HepG2 (cell line): ENCODE results near the gene NFIC. TPM values are rescaled to one million over a fixed set of nuclear protein-coding genes. Genes with fewer than 3 reads are reported as not detected.

ENCODE experiments used
- ADNP ChIP-seq: sonication (generic); formaldehyde crosslinking; IDR thresholded peaks from 2 replicates; pipeline ENCODE4 v1.4.0; 2020; ENCODE audit warnings: missing genetic modification reagents
- ARID4A ChIP-seq: sonication (generic); formaldehyde crosslinking; IDR thresholded peaks from 2 replicates; pipeline ENCODE4 v1.5.0; 2020; ENCODE audit warnings: mild to moderate bottlenecking, missing genetic modification reagents, borderline replicate concordance
- ATF7-NPFF ChIP-seq: sonication (generic); formaldehyde crosslinking; IDR thresholded peaks from 2 replicates; pipeline ENCODE4 v1.8.1; 2023; ENCODE audit warnings: mild to moderate bottlenecking, low read depth, missing genetic modification reagents, moderate library complexity
- EP300 ChIP-seq, 3 experiments: sonication (generic) in 1 of 3; formaldehyde crosslinking in 1 of 3; IDR thresholded peaks; 2 replicates each; pipeline versions ENCODE4 v1.5.1 to v1.6.1; 2011 to 2020; ENCODE audit warnings: low read depth in 2 of 3, low read length in 2 of 3, borderline replicate concordance in 1 of 3, improper control_type of control experiment in 1 of 3, mild to moderate bottlenecking in 1 of 3, missing genetic modification reagents in 1 of 3, moderate library complexity in 1 of 3
- FOSL2 ChIP-seq: sonication (generic); formaldehyde crosslinking; IDR thresholded peaks from 2 replicates; pipeline ENCODE4 v1.4.0; 2020; ENCODE audit warnings: missing genetic modification reagents
- GABPB1 ChIP-seq: IDR thresholded peaks from 2 replicates; pipeline ENCODE4 v1.6.1; 2016; ENCODE audit warnings: mild to moderate bottlenecking, missing genetic modification reagents, moderate library complexity, missing compliant biosample characterization
- HNRNPL ChIP-seq: fragments of 200-400 bp; formaldehyde crosslinking; IDR thresholded peaks from 2 replicates; pipeline ENCODE4 v1.6.1; 2017; ENCODE audit warnings: mild to moderate bottlenecking, low read depth, low read length
- MIXL1 ChIP-seq: IDR thresholded peaks from 2 replicates; pipeline ENCODE4 v1.6.1; 2016
- NR2F2 ChIP-seq: IDR thresholded peaks from 2 replicates; pipeline ENCODE4 v1.6.1; 2012; ENCODE audit warnings: low read depth, inconsistent platforms, borderline replicate concordance
- PPARG ChIP-seq: conservative IDR thresholded peaks from 2 replicates; pipeline ENCODE4 v1.6.1; 2016; ENCODE audit warnings: missing biosample characterization, missing genetic modification reagents
- SMAD9 ChIP-seq: sonication (generic); formaldehyde crosslinking; IDR thresholded peaks from 2 replicates; pipeline ENCODE4 v1.5.1; 2020; ENCODE audit warnings: mild to moderate bottlenecking, missing genetic modification reagents
- ZBTB43 ChIP-seq: sonication (generic); formaldehyde crosslinking; conservative IDR thresholded peaks from 2 replicates; pipeline ENCODE4 v1.4.0; 2020; ENCODE audit warnings: missing genetic modification reagents
- ZHX1 ChIP-seq: sonication (generic); formaldehyde crosslinking; IDR thresholded peaks from 2 replicates; pipeline ENCODE4 v1.8.1; 2022; ENCODE audit warnings: low read depth, mild to moderate bottlenecking, missing genetic modification reagents
- ZNF20 ChIP-seq: sonication (generic); formaldehyde crosslinking; IDR thresholded peaks from 2 replicates; pipeline ENCODE4 v1.4.0; 2020; ENCODE audit warnings: mild to moderate bottlenecking, moderate library complexity, missing genetic modification reagents
- ZNF331 ChIP-seq: sonication (generic); formaldehyde crosslinking; IDR thresholded peaks from 2 replicates; pipeline ENCODE4 v1.4.0; 2020; ENCODE audit warnings: missing genetic modification reagents
- ZNF335 ChIP-seq: sonication (generic); formaldehyde crosslinking; IDR thresholded peaks from 2 replicates; pipeline ENCODE4 v1.4.0; 2020; ENCODE audit warnings: missing genetic modification reagents
- ZNF576 ChIP-seq: sonication (generic); formaldehyde crosslinking; IDR thresholded peaks from 2 replicates; pipeline ENCODE4 v1.4.0; 2020; ENCODE audit warnings: mild to moderate bottlenecking, missing genetic modification reagents
- ZNF619 ChIP-seq: sonication (generic); formaldehyde crosslinking; IDR thresholded peaks from 2 replicates; pipeline ENCODE4 v1.4.0; 2020; ENCODE audit warnings: mild to moderate bottlenecking, missing genetic modification reagents
- ZNF660 ChIP-seq: sonication (generic); formaldehyde crosslinking; IDR thresholded peaks from 2 replicates; pipeline ENCODE4 v1.5.1; 2020; ENCODE audit warnings: mild to moderate bottlenecking, low read depth, missing genetic modification reagents, borderline replicate concordance
- ZNF7 ChIP-seq: IDR thresholded peaks from 2 replicates; pipeline ENCODE4 v1.6.1; 2016; ENCODE audit warnings: missing biosample characterization, missing genetic modification reagents
- polyA plus RNA-seq, 8 experiments: library from polyadenylated mRNA; depleted of rRNA in 3 of 8; stranded (reverse) in 7 of 8; unstranded in 1 of 8; fragments of >200 nt; fragmentation: Illumina TruSeq in 4 of 8; extraction: Trizol in 4 of 8; gene quantifications; 2 replicates each; pipeline versions ENCODE4 v1.2.1 to v1.2.3, GENCODE V29; 2011 to 2016; ENCODE audit warnings: low read depth in 4 of 8, missing spikeins in 1 of 8, mixed read lengths in 1 of 8; ENCODE audit not compliant: insufficient read depth in 1 of 8
- total RNA-seq, 5 experiments: library from RNA; depleted of rRNA; stranded (reverse); fragments of >200 nt; fragmentation: Illumina TruSeq; extraction: Trizol; gene quantifications; 2 replicates each; pipeline ENCODE4 v1.2.3, GENCODE V29; 2016; ENCODE audit warnings: low read depth in 1 of 5

NFIC gene
- total and polyA plus RNA-seq, 2 of the 13 experiments (the other 11 are each of a cell fraction or from before 2014, with no cell fraction given) = 1.3 to 2.5 TPM

- TF ChIP-seq EP300 (IDR thresholded peaks at IDR 0.05; ENCODE audit: low read depth in 2 of 2, low read length in 2 of 2) (peak in 1 of 2 experiments; percentile 78; a peak in 3 of 4 replicates), EP300 (CRISPR knock-in tag; IDR thresholded peaks at IDR 0.05; ENCODE audit: borderline replicate concordance) (peak; percentile 78; the same call in 1 of the 2 replicates), HNRNPL (peak; percentile 63; the same call in 1 of the 2 replicates), MIXL1 (0 out of 2 replicates have a peak, but pooled peaks have one; percentile 84), ZNF331 (CRISPR knock-in tag) (peak; percentile 90; the same call in 1 of the 2 replicates), ADNP (peak; percentile 94), NR2F2 (0 out of 2 replicates have a peak, but pooled peaks have one; percentile 32), PPARG (peak; percentile 83), ZBTB43 (peak; percentile 74; the same call in 1 of the 2 replicates), SMAD9 (CRISPR knock-in tag) (no peak; the same call in 1 of the 2 replicates), ATF7-NPFF (CRISPR knock-in tag) (peak; percentile 70; the same call in 1 of the 2 replicates), ZHX1 (CRISPR knock-in tag) (peak; percentile 73; the same call in 1 of the 2 replicates), ZNF20 (CRISPR knock-in tag) (no peak), GABPB1 (peak; percentile 80), ZNF576 (no peak), FOSL2 (peak; percentile 63), ZNF660 (CRISPR knock-in tag) (peak; percentile 88; the same call in 1 of the 2 replicates), ZNF619 (no peak), ARID4A (CRISPR knock-in tag) (peak; percentile 80; the same call in 1 of the 2 replicates), ZNF7 (CRISPR knock-in tag) (peak; percentile 43; the same call in 1 of the 2 replicates), ZNF335 (CRISPR knock-in tag) (no peak)
These were observed 31.9 kb downstream of the NFIC start (continued) for GRCh38 chr19:3398114-3398899.
